MV-4-11 (cell line): Measurements from ENCODE around the gene ARID5B.
"Not testable (repeated sequence)": the region's sequence is repeated elsewhere in the genome, so short reads cannot be mapped to it uniquely, and the experiment has no call there.

Experiments
- DNase-seq: peaks from one replicate; lab custom pipeline; 2025; lab: John Stamatoyannopoulos, UW

Gene ARID5B

GRCh38 chr10:62014510-62014909 lies 113.0 kb downstream of the ARID5B start:
- DNase-seq: no peak

DNA sequence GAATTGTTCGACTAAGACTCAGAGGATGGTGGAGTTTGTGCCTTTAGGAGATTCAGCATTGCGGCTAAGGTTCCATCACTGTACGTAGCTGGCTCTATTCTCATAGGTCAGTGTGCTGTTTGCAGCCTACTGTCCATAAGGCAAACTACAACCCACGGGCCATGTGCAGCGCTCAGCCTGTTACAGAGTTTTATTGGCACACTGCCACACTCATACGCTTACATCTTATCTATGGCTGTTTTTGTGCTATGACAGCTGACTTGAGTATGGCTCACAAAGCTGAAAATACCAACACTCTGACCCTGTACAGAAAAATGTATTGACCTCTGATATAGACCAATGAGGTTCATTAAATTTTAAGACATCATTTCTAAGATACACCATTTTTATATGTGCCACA lies 114.5 kb downstream of the ARID5B start:
- DNase-seq: no peak

- peak; percentile 68 for DNase-seq
Measured at GRCh38 chr10:62016623-62017490, 115.4 kb downstream of the ARID5B start.

GRCh38 chr10:62017491-62017870 lies 116.0 kb downstream of the ARID5B start:
- DNase-seq: no peak

DNA sequence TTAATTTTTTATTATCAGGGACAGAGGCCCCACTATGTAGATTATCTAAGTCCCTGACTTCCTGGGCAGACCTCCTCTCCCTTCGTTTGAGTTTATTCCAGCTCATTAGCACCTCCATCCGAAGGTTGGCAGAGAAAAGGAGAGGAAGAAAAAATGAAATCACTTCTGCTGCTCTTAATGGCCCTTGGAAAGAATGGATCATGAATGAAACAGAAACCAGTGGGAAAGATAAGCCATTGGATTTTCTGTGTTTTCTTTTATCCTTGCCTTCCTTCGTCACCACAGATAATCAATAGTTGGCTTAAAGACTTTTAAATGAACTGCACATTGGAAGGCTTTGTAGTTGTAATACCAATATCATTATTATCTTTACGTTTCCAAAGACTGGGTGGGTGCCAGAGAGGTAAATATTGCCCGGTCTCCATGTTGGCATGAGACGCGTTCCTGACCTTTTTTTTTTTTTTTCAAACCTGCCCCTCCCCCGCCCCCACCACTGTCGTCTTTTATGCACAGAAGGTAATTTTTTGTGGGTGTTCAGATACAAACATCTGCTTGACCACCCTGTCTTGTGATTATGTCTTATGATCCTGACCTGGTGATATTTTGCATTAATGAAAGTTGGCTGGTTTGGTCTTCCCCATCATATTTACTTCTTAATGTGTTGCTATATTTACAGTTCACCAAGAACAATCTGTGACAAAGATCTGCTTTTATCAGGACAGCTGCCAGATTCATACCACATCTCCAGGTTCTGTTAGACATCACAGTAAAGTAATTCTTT lies 116.8 kb downstream of the ARID5B start:
- no peak for DNase-seq

DNA sequence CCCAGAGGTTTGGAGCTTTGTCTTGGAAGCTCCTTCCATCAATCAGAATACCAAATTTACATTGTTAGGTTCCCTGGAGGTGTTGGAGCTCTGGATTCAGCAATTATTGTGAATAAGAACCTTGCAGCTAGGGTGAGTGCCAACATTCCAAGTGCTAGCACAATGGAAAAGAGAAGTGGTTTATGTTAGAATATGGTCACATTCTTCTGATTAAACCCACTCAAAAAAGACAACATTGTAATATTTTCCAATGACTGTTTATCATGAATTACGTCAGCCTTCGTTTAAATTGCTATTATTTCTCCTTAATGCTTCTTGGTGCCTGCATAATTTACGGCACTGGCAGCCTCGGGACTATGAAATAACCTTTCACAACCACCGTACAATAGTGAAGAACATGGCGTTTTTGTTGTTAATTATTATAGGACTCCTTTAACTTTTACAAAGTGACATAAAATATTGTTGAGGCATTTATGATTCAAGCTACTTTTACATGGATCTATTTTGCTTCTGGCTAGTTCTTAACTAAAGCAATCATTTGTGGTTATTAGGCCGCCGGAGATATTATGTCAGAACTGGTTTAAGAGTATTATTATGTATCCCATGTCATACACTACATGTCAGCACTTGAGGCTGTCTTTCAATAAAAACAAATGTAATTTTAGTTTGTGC lies 117.7 kb downstream of the ARID5B start:
- peak; percentile 18 for DNase-seq

DNA sequence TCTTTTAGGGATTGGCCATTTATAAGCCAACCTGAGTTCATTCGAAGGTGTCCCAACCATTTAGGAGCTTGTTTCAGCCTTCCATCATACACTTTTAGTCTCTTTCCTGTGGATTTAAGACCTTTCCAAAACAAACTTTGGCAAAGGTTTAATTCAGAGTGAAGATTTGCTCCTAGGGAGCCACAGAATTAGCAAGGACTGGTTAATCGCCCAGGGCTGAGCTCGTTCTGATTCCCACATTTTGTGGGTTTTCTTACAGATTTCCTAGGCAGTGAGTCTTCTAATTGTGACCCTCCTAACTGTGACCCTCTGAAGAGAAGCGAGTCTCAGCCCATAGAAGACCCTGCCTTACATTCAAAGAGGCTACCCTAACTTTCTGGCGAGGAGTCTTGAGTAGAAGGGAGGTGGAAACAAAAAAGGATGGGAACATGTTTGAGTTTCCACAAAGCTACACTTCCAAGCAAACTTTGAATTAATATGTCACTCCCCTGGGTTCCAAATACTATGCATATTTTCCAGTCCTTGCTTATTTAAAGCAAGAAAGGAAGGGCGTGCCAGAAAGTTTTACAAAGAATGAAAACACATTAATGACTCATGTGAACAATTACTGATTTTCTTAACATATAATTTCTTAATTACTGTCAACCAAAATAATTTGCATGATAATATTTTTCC lies 118.3 kb downstream of the ARID5B start:
- no peak for DNase-seq

- DNase-seq: no peak
Measured at GRCh38 chr10:62021128-62021665, 119.7 kb downstream of the ARID5B start.

DNA sequence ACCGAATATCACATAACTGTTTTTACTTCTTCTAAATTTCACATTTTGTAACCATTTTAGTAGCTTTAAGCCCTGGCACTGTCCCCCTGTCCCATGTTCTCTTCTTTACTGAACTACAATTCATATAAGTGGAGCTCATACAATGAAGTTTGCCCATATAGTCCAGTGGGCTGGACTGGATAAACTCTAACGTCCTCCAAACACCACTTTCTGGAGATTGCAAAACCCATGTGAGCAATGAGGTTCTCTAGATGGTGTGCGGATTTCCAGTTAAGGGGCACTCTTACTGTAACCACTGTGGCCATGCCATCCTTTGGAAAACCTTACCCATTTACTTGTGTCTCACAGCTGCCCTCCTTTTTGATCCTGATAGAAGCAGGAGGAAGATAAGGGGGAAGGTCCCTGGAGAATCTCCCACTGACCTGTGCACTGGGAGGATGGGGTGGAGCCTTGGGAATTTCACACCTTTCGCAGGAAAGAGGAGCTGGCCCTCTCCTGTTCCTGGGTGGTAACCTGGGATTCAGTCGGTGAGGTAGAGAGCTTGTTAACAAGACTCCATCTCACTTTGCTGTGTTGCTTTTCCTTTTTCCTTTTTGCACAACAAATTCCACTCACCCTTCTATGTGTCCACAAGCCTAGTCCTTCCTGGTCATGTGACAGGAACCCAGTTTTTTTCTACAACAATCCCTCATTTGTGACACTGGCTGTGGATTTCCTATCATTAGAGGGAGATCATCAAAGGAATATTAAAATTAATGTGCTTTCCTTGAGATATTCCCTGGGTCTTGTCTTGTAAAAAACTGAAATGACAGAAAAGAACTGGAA lies 120.7 kb downstream of the ARID5B start:
- DNase-seq: no peak

- no peak for DNase-seq
Measured at GRCh38 chr10:62022830-62023229, 121.3 kb downstream of the ARID5B start.

DNA sequence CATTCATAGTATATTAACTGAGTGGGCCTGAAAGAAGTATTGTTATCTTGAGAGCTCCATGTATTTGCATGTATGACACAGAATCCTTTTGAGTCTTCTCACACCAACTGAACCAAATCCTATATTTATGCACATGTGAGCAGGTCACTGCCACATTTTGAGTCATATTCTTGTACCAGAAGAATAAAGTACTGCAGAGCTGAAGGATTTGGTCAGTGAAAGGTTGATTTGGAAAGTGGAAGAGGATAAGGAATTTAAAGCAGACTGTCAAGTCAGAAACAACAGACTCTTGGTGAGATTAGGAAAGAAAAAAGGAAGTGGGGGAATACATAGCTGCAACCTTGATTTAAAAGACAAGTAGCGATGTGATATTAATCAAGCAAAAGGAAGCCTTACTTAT lies 121.8 kb downstream of the ARID5B start:
- DNase-seq: no peak

DNA sequence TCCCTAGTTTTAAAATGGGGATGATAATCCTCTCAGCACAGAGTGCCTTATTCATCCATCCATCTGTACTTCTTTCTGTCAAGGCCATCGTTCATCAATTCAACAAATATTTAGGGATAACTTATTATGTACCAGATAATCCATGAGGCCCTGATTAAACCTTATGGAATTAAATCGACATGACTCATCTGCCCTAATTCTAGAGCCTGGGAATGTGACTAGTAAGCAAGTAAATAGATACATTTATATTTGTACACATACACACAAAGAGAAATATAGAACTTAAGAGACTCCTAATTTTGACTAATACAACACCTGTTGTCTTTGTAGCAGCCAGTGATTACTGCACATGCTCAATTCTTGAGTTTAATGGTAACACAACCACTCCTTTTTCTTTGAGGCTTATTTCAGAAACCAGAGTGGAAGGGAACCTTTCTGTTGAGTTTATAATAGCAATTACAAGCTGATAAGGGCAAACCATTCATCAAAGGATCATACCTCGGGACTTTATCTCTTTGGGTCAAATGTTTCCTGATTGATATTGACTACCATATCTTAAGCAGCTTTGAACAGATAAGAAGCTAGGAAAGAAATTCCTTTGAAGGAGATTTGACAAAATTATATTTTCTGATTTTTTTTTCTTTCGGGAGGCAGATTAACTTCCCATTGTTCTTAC lies 122.7 kb downstream of the ARID5B start:
- DNase-seq: no peak

DNA sequence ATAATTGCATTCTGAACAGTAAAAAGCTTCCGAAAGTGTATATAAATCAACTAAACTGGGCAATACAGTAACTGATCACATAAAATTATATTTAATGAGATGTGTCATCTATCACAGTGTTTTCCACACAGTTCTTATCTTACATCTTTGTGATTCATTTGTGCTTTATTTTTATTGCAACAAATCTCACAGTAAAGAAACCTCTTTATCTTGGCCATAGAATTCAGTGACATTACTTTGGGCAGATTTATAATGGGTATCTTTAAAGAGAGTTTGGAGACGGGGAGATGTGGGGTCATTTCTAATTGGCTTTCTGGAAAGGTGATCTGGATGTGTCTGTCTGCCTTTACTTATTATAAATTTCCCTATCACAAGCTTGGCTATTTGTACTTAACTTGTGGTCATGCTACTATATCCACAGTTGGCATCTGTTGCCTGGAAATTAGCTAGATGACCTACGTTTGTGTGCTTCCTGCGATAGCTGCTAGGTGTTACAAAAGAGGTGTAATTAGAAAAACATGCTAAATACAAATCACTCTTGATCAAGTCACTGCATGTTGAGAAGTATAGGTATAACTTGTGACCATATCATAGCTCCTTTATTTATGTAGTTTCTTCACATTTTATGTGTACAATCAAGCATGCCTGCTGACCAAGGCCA lies 123.8 kb downstream of the ARID5B start:
- no peak for DNase-seq

GRCh38 chr10:62025901-62026879 lies 124.7 kb downstream of the ARID5B start:
- DNase-seq: no peak

- no peak for DNase-seq
Measured at GRCh38 chr10:62027841-62028501, 126.5 kb downstream of the ARID5B start.

GRCh38 chr10:62028502-62028842 lies 127.0 kb downstream of the ARID5B start:
- not testable (repeated sequence) for DNase-seq

DNA sequence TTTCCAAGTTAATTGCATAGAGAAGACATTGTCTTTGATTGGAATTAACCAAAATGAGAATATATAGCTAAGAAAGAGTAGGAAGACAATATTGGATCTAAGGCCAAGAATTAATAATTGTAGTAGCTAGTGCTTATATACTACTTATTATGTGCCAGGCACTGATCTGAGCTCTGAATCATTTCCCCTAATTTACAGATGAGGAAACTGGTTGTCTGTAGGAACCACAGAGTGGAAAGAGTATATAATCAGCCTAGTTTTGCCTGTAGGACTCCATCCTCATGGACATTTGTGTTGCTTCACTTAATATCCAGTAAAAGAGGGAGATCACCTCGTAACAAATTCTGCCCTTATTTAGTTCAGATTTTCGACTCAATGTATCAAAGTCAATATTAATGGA lies 127.9 kb downstream of the ARID5B start:
- peak; percentile 12 for DNase-seq

GRCh38 chr10:62031507-62031906 lies 130.0 kb downstream of the ARID5B start:
- DNase-seq: no peak
